Measurements from ENCODE around the gene RETN. TPM values are rescaled to one million over a fixed set of nuclear protein-coding genes. Genes with fewer than 3 reads are reported as not detected.

The RETN gene
- total and polyA plus RNA-seq, 9 donors, result 2.0 to 4.5 (median 2.7) TPM

DNA sequence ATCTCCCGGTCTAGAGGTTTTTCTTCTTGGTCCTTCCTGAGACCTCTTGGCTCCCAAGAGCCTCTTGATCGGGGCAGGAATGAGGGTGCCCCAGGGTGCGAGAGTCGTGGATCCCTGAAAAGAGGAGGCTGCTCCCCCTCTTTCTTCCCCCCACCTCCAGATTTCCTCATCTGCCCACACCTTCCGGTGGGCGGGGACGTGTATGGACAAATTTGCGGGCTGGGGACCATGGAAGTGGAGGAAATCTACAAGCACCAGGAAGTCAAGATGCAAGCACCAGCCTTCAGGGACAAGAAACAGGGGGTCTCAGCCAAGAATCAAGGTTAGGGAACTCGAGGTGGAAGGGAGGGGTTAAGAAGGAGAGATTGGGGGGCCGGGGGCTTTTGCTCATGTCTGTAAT, 8.0 kb downstream of the RETN start, which contains the start of gene MCEMP1:
Gene MCEMP1 (plus strand): TSS at position 237 of the 400 bp plus-strand sequence. CDS start 31 bp downstream, at position 268.
- 38% methylated on average over 8 of the region's 10 CpGs for WGBS (ENCODE audit: insufficient coverage)
- H3K36me3 ChIP-seq (ENCODE audit: control insufficient read depth, insufficient read depth, low read length), result no peaks in the 10 kb centered on the region
- H3K27ac ChIP-seq (ENCODE audit: low read length), result no peak within 1 kb of the TSS
- peaks cover 12% of the 10 kb centered on the region for H3K27me3 ChIP-seq (ENCODE audit: control insufficient read depth, insufficient read depth, low read length)
- DNase-seq, result no peak
- H3K4me3 ChIP-seq (ENCODE audit: low read length), result no peak within 1 kb of the TSS
- peaks cover 3% of the 10 kb centered on the region for H3K9me3 ChIP-seq (replicated peaks; ENCODE audit: control insufficient read depth, low read depth, low read length)
- peaks cover 10% of the 10 kb centered on the region for H3K4me1 ChIP-seq (ENCODE audit: control insufficient read depth, insufficient read depth, low read length)

GRCh38 chr19:7677669-7678311, 8.9 kb downstream of the RETN start:
- H3K9me3 ChIP-seq (replicated peaks; ENCODE audit: control insufficient read depth, low read depth, low read length), result peaks cover 3% of the 10 kb centered on the region
- no peak overlapping the region for H3K4me3 ChIP-seq (ENCODE audit: low read length)

GRCh38 chr19:7678971-7679751, 10.3 kb downstream of the RETN start:
- Histone ChIP-seq H3K36me3 (ENCODE audit: control insufficient read depth, insufficient read depth, low read length) (peaks cover 16% of the 10 kb centered on the region), H3K27ac (ENCODE audit: low read length) (no peak overlapping the region), H3K9me3 (replicated peaks; ENCODE audit: control insufficient read depth, low read depth, low read length) (no peaks in the 10 kb centered on the region), H3K27me3 (ENCODE audit: control insufficient read depth, insufficient read depth, low read length) (peaks cover 9% of the 10 kb centered on the region), H3K4me1 (ENCODE audit: control insufficient read depth, insufficient read depth, low read length) (peaks cover 12% of the 10 kb centered on the region), H3K4me3 (ENCODE audit: low read length) (no peak overlapping the region)
- DNase-seq, result no peak
- WGBS (ENCODE audit: insufficient coverage), result 71% methylated on average over 16 of the region's 30 CpGs

More at GRCh38 chr19:7677669-7678311, 8.9 kb downstream of the RETN start:
- H3K4me1 ChIP-seq (ENCODE audit: control insufficient read depth, insufficient read depth, low read length), result peaks cover 12% of the 10 kb centered on the region
- 40% methylated on average over 10 of the region's 12 CpGs for WGBS (ENCODE audit: insufficient coverage)
- H3K27ac ChIP-seq (ENCODE audit: low read length), result no peak overlapping the region
- H3K27me3 ChIP-seq (ENCODE audit: control insufficient read depth, insufficient read depth, low read length), result peaks cover 11% of the 10 kb centered on the region
- DNase-seq, result no peak
- H3K36me3 ChIP-seq (ENCODE audit: control insufficient read depth, insufficient read depth, low read length), result peaks cover 5% of the 10 kb centered on the region

DNA sequence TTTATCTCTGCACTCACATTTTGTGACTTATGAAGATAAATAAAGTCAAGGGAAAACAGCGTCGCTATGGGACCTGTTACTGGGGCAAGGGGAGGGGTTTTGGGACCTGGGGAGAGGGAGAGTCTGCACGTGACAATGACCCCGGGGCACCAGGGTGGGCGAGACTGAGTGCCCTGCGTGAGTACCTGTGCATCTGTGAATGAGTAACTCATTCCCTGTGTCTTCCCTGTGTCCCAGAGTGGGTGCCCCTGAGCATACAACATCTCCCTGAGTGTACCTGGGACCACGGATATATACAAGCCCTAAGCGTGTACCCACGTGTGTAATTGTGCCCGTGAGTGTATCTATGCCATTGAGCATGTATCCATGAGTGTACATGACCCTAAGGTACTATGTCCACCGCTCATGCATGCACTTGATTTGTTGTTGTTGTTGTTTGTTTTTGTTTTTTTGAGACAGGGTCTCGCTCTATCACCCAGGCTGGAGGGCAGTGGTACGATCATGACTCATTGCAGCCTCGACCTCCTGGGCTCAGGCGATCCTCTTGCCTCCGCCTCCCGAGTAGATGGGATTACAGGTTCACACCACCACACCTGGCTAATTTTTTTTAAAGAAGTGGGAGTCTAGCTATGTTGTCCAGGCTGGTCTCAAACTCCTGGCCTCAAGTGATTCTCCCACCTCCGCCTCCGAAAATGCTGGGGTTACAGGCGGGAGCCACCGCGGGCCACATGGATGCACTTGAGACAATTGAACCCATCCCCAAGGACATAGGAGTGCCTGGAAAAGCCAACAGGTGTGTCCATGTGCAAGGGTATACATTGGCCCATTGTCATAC, 11.1 kb downstream of the RETN start:
- no peak overlapping the region for H3K4me3 ChIP-seq (ENCODE audit: low read length)
- H3K27me3 ChIP-seq (ENCODE audit: control insufficient read depth, insufficient read depth, low read length), result peaks cover 9% of the 10 kb centered on the region
- no peak overlapping the region for H3K27ac ChIP-seq (ENCODE audit: low read length)
- 45% methylated on average over 15 of the region's 22 CpGs for WGBS (ENCODE audit: insufficient coverage)
- peaks cover 16% of the 10 kb centered on the region for H3K36me3 ChIP-seq (ENCODE audit: control insufficient read depth, insufficient read depth, low read length)
- peaks cover 12% of the 10 kb centered on the region for H3K4me1 ChIP-seq (ENCODE audit: control insufficient read depth, insufficient read depth, low read length)
- no peaks in the 10 kb centered on the region for H3K9me3 ChIP-seq (replicated peaks; ENCODE audit: control insufficient read depth, low read depth, low read length)
- DNase-seq, result no peak

- H3K27ac ChIP-seq (ENCODE audit: low read length), result peak within 1 kb of the TSS; percentile 65
- WGBS (ENCODE audit: insufficient coverage), result under 1% methylated on average over 75 of the region's 79 CpGs
- H3K36me3 ChIP-seq (ENCODE audit: control insufficient read depth, insufficient read depth, low read length), result peaks cover 16% of the 10 kb centered on the region
- peak; percentile 94 for DNase-seq
- H3K4me3 ChIP-seq (ENCODE audit: low read length), result peak within 1 kb of the TSS; percentile 86
- no peaks in the 10 kb centered on the region for H3K9me3 ChIP-seq (replicated peaks; ENCODE audit: control insufficient read depth, low read depth, low read length)
- H3K27me3 ChIP-seq (ENCODE audit: control insufficient read depth, insufficient read depth, low read length), result peaks cover 9% of the 10 kb centered on the region
- peaks cover 12% of the 10 kb centered on the region for H3K4me1 ChIP-seq (ENCODE audit: control insufficient read depth, insufficient read depth, low read length)
Measured at GRCh38 chr19:7680606-7681339, 11.9 kb downstream of the RETN start, which contains the start of gene TRAPPC5. TRAPPC5 (plus strand) TSS chr19:7680833; CDS start chr19:7682254, 1,421 bp downstream.

DNA sequence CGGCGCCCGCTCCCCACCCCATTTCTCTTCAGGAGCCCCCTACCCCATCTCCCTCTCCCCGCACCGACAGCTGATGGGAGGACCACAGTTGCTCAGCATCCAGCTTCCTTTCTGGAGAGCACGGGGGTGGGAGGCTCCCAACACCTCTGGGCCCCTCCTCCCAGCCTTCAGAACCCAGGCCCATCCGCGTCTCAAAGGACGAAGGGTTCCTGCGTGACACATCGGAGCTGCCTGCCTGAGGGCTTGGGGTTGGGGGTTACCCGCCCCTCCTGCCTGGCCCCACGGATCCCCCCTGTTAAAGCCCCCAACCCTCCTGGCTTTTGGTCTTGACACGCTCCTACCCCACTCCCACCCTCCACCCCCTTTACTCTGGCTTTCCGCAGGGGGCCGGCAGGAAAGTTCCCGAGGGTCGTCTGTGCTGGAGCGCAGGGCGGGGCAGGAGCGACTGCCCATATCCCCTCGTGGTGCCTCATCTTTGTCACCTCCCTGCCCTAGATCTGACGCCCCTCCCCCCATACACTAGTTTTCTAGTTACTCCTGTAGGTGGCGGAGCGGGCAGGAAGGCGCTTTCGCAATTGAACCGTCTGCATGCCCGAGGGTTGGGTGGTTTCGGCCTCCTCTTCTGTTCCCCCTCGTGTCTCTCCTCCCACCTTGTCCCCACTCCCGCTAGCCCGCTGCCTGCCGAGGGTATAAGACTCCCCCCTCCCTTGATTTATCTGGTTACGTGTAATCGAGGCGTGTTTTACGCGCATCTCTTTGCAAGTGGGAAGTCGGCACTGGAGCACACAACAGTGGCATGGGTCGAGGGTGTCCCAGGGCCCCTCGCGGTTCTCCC, 12.7 kb downstream of the RETN start:
- H3K27ac ChIP-seq (ENCODE audit: low read length), result peak overlapping the region; percentile 65
- H3K9me3 ChIP-seq (replicated peaks; ENCODE audit: control insufficient read depth, low read depth, low read length), result no peaks in the 10 kb centered on the region
- peak; percentile 86 for DNase-seq
- under 1% methylated on average over 31 of the region's 43 CpGs for WGBS (ENCODE audit: insufficient coverage)
- peaks cover 12% of the 10 kb centered on the region for H3K4me1 ChIP-seq (ENCODE audit: control insufficient read depth, insufficient read depth, low read length)
- H3K36me3 ChIP-seq (ENCODE audit: control insufficient read depth, insufficient read depth, low read length), result peaks cover 16% of the 10 kb centered on the region
- H3K27me3 ChIP-seq (ENCODE audit: control insufficient read depth, insufficient read depth, low read length), result peaks cover 7% of the 10 kb centered on the region
- peak overlapping the region; percentile 86 for H3K4me3 ChIP-seq (ENCODE audit: low read length)

- no peak overlapping the region for H3K27ac ChIP-seq (ENCODE audit: low read length)
- 69% methylated on average over 69 of the region's 74 CpGs for WGBS (ENCODE audit: insufficient coverage)
- H3K4me3 ChIP-seq (ENCODE audit: low read length), result peak overlapping the region; percentile 86
- no peak for DNase-seq
- H3K9me3 ChIP-seq (replicated peaks; ENCODE audit: control insufficient read depth, low read depth, low read length), result no peaks in the 10 kb centered on the region
- peaks cover 12% of the 10 kb centered on the region for H3K4me1 ChIP-seq (ENCODE audit: control insufficient read depth, insufficient read depth, low read length)
- H3K36me3 ChIP-seq (ENCODE audit: control insufficient read depth, insufficient read depth, low read length), result peaks cover 16% of the 10 kb centered on the region
- H3K27me3 ChIP-seq (ENCODE audit: control insufficient read depth, insufficient read depth, low read length), result peaks cover 2% of the 10 kb centered on the region
Measured at GRCh38 chr19:7682175-7682855, 13.5 kb downstream of the RETN start.

DNA sequence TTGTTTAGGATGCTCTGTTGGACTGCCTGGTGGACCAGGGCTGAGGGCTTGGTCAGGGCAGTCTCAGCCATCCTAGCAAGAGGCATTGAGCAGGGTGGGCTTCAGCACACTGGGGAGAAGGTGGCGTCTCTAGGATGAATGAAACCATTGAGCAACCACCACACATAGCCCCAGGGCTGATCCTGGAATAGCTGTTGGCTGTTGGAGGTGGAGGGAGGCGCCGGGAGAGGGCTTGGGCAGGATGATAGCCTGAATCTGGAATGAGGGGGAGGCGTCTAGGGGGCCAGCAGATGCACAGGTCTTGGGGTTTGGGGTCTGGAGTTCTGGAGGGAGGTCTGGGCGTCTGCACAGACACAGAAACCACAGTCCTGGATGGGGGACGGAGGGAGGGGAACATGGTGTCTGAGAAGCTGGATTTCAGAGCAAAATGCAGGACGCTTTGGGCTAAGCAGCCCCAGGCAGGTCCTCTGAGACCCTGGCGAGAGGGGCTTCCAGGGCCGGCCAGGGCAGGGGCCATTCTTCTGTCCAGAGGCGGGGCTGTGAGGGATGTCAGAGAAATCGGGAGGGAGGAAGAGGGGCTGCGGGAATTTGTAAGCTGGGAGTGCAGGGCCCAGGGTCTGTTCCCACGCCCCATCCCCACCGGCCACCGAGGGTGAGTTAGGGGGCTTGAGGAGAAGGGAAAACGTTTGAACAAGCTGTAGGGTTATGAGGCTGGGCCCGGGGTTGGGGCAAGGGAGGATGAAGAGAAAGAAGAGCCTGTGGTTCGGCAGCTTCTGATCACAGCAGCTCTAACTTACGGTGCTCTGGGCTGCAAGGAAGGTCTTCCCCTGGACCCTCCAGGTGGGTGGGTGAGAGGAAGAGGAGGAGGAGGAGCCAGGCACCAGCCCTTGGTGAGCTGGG, 16.9 kb downstream of the RETN start:
- Histone ChIP-seq H3K4me1 (ENCODE audit: control insufficient read depth, insufficient read depth, low read length) (peaks cover 8% of the 10 kb centered on the region), H3K4me3 (ENCODE audit: low read length) (no peak overlapping the region), H3K36me3 (ENCODE audit: control insufficient read depth, insufficient read depth, low read length) (peaks cover 16% of the 10 kb centered on the region), H3K9me3 (replicated peaks; ENCODE audit: control insufficient read depth, low read depth, low read length) (no peaks in the 10 kb centered on the region), H3K27ac (ENCODE audit: low read length) (no peak overlapping the region), H3K27me3 (ENCODE audit: control insufficient read depth, insufficient read depth, low read length) (no peaks in the 10 kb centered on the region)
- WGBS (ENCODE audit: insufficient coverage), result 35% methylated on average over 19 of the region's 19 CpGs
- no peak for DNase-seq
